ENCODE data around the gene GALNTL6. TPM values are rescaled to one million over a fixed set of nuclear protein-coding genes. Genes with fewer than 3 reads are reported as not detected.
A peak's percentile ranks its signal among the peaks of the same experiment; 100 is the strongest.
"Not testable (repeated sequence)": the region's sequence is repeated elsewhere in the genome, so short reads cannot be mapped to it uniquely, and the experiment has no call there.

The GALNTL6 gene
- total RNA-seq, 1 experiment from 2014 or later: not detected

DNA sequence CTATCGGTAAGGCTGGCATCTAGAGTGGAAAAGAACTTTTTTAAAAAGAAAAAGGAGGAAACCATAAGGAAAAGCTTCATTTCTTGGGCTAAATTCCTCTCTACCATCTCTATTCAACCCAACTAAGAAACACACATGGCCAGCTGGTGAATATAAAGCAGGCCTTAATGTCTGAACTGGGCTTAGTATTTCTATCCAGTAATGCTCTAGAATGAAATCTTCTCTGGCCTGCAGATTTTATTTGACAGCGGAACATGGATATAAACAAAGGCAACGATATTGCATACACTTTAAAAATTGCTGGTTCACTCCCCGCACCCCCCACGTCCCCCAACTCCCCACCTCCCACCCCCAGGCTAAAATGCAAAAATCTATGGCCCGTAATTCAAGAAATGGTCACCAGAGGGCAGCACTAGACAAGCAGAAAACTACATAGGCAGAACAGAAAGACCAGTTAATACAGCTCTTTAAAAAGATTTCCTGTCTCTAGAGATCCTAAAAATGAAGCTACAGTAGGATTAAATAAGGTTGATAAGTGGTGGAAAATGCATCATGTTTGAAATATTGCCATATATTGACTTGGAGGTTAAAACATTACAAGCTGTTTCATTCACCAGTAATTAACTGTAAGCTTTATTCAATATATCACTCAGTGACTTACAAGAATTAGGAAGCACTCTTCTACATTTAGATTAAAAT, 1200.2 kb downstream of the GALNTL6 start:
- peak; percentile 27 for DNase-seq (ENCODE audit: low spot score)

DNA sequence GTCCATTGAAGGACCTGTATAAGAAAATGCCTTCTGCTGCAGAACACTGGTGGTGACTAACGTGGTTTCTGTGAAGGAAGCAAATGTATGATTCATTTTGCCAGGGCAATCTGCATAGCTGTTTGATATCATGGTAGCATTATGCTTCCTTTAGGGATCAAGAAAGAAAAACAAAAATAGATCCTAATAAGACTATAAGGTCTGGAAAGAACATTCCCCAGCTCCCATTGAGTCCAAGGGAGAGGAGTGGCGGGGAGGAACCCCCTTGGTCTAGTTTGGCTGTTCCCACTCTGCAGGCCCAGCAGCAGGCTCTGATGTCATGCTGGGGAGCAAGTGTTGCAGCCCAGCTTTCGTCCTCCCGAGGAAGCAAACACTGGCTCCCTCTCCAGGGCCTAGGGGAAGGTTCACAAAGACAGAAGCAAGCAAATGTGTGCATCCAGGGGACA, 1200.9 kb downstream of the GALNTL6 start:
- DNase-seq (ENCODE audit: low spot score): peak; percentile 59

- DNase-seq (ENCODE audit: low spot score): no peak
Measured at GRCh38 chr4:173014836-173015235, 1201.6 kb downstream of the GALNTL6 start.

- DNase-seq (ENCODE audit: low spot score): no peak
Measured at GRCh38 chr4:173017802-173018201, 1204.6 kb downstream of the GALNTL6 start.

GRCh38 chr4:173018446-173018845, 1205.2 kb downstream of the GALNTL6 start:
- DNase-seq (ENCODE audit: low spot score): no peak

DNA sequence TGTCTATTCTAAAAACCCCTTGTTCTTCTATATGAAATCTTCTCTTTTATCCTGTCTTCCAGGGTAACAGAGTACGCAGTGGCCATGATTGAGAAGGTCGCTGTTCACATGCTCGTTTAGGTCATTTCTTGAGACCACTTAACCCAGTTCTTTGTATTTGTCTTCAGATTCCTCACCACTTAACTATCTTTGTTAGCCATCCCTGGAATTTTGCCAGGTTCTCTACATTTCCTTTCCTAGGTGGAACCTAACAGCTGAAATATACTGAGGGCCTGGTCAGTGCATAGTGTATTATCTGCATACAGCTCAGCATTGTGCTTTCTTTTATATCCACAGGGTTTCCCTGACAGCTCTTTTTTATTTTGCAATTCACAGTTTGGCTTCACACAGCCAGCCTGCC, 1206.5 kb downstream of the GALNTL6 start:
- no peak for DNase-seq (ENCODE audit: low spot score)

GRCh38 chr4:173021746-173022573, 1208.8 kb downstream of the GALNTL6 start:
- DNase-seq (ENCODE audit: low spot score): not testable (repeated sequence)

DNA sequence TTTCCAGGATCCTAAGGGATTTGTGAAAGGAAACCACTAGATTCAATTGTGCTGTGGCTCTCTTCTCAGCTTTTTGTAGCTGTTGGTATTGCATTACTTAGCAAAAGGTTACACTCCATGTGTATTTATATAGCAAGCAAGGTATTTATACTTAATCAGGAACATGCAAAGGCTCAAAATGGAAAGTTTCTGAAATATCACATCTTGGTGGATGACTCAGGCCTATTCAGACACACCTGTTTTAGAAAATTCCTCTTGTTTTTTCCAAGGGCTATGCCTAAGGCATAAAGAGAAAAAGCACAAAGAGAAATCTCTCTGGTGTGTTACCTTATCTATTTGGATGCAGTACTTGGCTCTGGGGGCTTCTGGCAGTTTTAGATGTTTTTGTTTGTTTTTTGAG, 1211.0 kb downstream of the GALNTL6 start:
- no peak for DNase-seq (ENCODE audit: low spot score)

GRCh38 chr4:173025131-173025530, 1211.9 kb downstream of the GALNTL6 start:
- DNase-seq (ENCODE audit: low spot score): peak; percentile 86

GRCh38 chr4:173037242-173037641, 1224.0 kb downstream of the GALNTL6 start:
- DNase-seq (ENCODE audit: low spot score): no peak

GRCh38 chr4:173038192-173038896, 1225.1 kb downstream of the GALNTL6 start:
- no peak for DNase-seq (ENCODE audit: low spot score)

GRCh38 chr4:173039617-173040577, 1226.7 kb downstream of the GALNTL6 start:
- peak; percentile 30 for DNase-seq (ENCODE audit: low spot score)

GRCh38 chr4:173041482-173041881, 1228.3 kb downstream of the GALNTL6 start:
- DNase-seq (ENCODE audit: low spot score): no peak

GRCh38 chr4:173042139-173042538, 1228.9 kb downstream of the GALNTL6 start:
- DNase-seq (ENCODE audit: low spot score): not testable (repeated sequence)

GRCh38 chr4:173044340-173044739, 1231.1 kb downstream of the GALNTL6 start:
- DNase-seq (ENCODE audit: low spot score): no peak

GRCh38 chr4:173045571-173045970, 1232.4 kb downstream of the GALNTL6 start:
- DNase-seq (ENCODE audit: low spot score): no peak

- DNase-seq (ENCODE audit: low spot score): no peak
Measured at GRCh38 chr4:173046144-173046543, 1232.9 kb downstream of the GALNTL6 start.

- peak; percentile 14 for DNase-seq (ENCODE audit: low spot score)
Measured at GRCh38 chr4:173046818-173047217, 1233.6 kb downstream of the GALNTL6 start.

DNA sequence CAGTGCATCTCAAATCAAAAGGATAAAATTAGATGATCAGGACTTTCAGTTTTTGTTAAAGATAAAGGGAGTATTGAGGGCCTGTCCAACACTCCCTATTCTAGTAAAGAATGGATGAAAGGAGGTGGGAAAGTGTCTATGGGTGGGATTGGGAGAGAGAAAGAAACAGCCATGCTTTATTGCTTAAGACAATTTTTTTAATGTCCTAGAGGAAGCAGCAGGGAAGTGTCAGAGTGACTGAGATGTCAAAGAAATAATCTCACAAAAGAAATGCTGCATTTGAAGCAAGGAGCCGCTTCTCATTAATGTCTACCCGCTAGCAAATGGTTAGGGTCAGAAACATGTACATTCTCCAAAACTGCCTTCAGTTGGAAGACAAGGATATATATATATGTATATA, 1238.0 kb downstream of the GALNTL6 start:
- DNase-seq (ENCODE audit: low spot score): no peak

DNA sequence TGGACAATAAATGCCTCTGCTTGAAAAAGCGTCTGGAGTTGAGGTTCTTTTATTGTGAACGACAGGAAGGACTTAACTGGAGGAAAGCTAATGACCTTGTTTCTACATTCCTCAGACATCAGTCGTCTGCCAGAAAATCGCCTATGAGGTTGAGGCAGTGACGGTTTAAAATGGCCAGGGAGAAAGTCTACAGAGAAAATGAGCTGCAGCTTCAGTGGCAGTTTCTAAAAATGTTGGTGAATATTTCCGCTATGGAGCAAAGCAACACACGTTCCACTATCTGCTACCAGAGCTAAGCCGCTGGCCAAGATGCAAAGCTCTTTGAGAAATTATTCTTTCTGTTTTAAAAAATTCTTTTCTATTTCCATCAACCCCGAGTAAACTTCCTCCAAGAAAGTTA, 1238.5 kb downstream of the GALNTL6 start:
- peak; percentile 17 for DNase-seq (ENCODE audit: low spot score)

- DNase-seq (ENCODE audit: low spot score): no peak
Measured at GRCh38 chr4:173052439-173052838, 1239.2 kb downstream of the GALNTL6 start.

All from A172 (cell line).